GM12878 (cell line): Measurements from ENCODE around the gene ANKRD11. TPM values are rescaled to one million over a fixed set of nuclear protein-coding genes. Genes with fewer than 3 reads are reported as not detected.

Experiments
- ATAC-seq: fragments of 200-7000 bp; cut with Tn5 transposase; 3 replicates; pipeline ENCODE4 v1.9.1; 2020; ENCODE audit warnings: mild to moderate bottlenecking, moderate library complexity
- BruUV-seq: library from RNA; stranded (reverse); fragments of 400-500 nt; replicated peaks from 2 replicates; lab custom pipeline; 2021; lab: Mats Ljungman, UMichigan
- CTCF ChIA-PET: fragments of 300-600 bp; sonication (Branson Sonifier 250); formaldehyde crosslinking; extraction: SDS; loops from one replicate; lab custom pipeline; 2021; ENCODE audit warnings: inconsistent platforms; lab: Yijun Ruan, JAX
- POLR2A ChIA-PET: fragments of 350-600 bp; formaldehyde crosslinking; extraction: SDS; loops from one replicate; lab custom pipeline; 2021; ENCODE audit warnings: inconsistent platforms; lab: Charles Lee
- RAD21 ChIA-PET: fragments of 300-600 bp; sonication (Branson Sonifier 250); formaldehyde crosslinking; loops from one replicate; lab custom pipeline; 2023; ENCODE audit warnings: antibody characterized with exemption; ENCODE audit not compliant: unreplicated experiment; lab: Charles Lee
- SMC1A ChIA-PET: fragments of 300-600 bp; sonication (Branson Sonifier 250); formaldehyde crosslinking; loops from one replicate; lab custom pipeline; 2023; ENCODE audit not compliant: unreplicated experiment, uncharacterized antibody; lab: Charles Lee
- DNase-seq: peaks from one replicate; pipeline ENCODE4 v3.0.0-alpha.2; 2011; ENCODE audit warnings: low read depth, low spot score
- FAIRE-seq: peaks from 3 replicates; lab custom pipeline; 2011; peaks lifted over from hg19 to GRCh38; lab: Jason Lieb, UNC
- H2AFZ ChIP-seq: 2 replicates; pipeline ENCODE4 v1.6.0; 2011; ENCODE audit warnings: low read depth, low read length, control low read depth; ENCODE audit not compliant: control insufficient read depth
- H3K27ac ChIP-seq: 2 replicates; pipeline ENCODE4 v1.5.1; 2011; ENCODE audit warnings: control low read depth; ENCODE audit not compliant: control insufficient read depth, insufficient read depth
- H3K27me3 ChIP-seq, 2 experiments: replicated peaks in 1 of 2; 2 replicates each; pipeline versions ENCODE4 v1.6.0 to v1.6.1; 2011; ENCODE audit warnings: low read length in 1 of 2; ENCODE audit not compliant: control insufficient read depth in 2 of 2, insufficient read depth in 2 of 2
- H3K36me3 ChIP-seq, 2 experiments: 2 replicates each; pipeline ENCODE4 v1.5.1; 2011; ENCODE audit warnings: low read length in 1 of 2; ENCODE audit not compliant: control insufficient read depth in 2 of 2, insufficient read depth in 2 of 2
- H3K4me1 ChIP-seq: 2 replicates; pipeline ENCODE4 v1.6.1; 2011; ENCODE audit warnings: mild to moderate bottlenecking, low read length, moderate library complexity, mixed read lengths; ENCODE audit not compliant: control insufficient read depth, insufficient read depth
- H3K4me2 ChIP-seq: 2 replicates; pipeline ENCODE4 v1.6.0; 2011; ENCODE audit warnings: control low read depth; ENCODE audit not compliant: control insufficient read depth, insufficient read depth
- H3K4me3 ChIP-seq: fragments of 200-600 bp; sonication (generic); 2 replicates; pipeline ENCODE4 v1.5.1; 2016
- H3K79me2 ChIP-seq: 2 replicates; pipeline ENCODE4 v1.6.0; 2011; ENCODE audit warnings: low read length; ENCODE audit not compliant: control insufficient read depth, insufficient read depth
- H3K9ac ChIP-seq: 2 replicates; pipeline ENCODE4 v1.8.0; 2011; ENCODE audit warnings: low read length, control low read depth, mixed read lengths; ENCODE audit not compliant: control insufficient read depth, insufficient read depth
- H3K9me3 ChIP-seq: replicated peaks from 3 replicates; pipeline ENCODE4 v1.5.1; 2011; ENCODE audit warnings: mild to moderate bottlenecking, low read length; ENCODE audit not compliant: control insufficient read depth, insufficient read depth
- H4K20me1 ChIP-seq: 2 replicates; pipeline ENCODE4 v1.6.0; 2011; ENCODE audit not compliant: control insufficient read depth, insufficient read depth
- ASH2L ChIP-seq: fragments of 300-600, 200-600 bp; sonication (generic); IDR thresholded peaks from 2 replicates; pipeline ENCODE4 v1.6.1; 2017; ENCODE audit warnings: low read depth, mild to moderate bottlenecking, borderline replicate concordance
- BCL11A ChIP-seq: IDR thresholded peaks from 2 replicates; pipeline ENCODE4 v1.6.1; 2011; ENCODE audit warnings: low read depth, low read length
- CBX3 ChIP-seq: fragments of 200-600 bp; sonication (generic); IDR thresholded peaks from 2 replicates; pipeline ENCODE4 v1.6.1; 2016; ENCODE audit warnings: low read depth, borderline replicate concordance
- ESRRA ChIP-seq: IDR thresholded peaks from 2 replicates; pipeline ENCODE4 v1.6.1; 2012; ENCODE audit warnings: mild to moderate bottlenecking, low read length, improper control_type of control experiment
- GATAD2B ChIP-seq: fragments of 450-650 bp; conservative IDR thresholded peaks from 2 replicates; pipeline ENCODE4 v1.6.1; 2017; ENCODE audit warnings: low read depth, mild to moderate bottlenecking, moderate library complexity
- HDAC2 ChIP-seq: fragments of 200-600 bp; sonication (generic); IDR thresholded peaks from 2 replicates; pipeline ENCODE4 v1.6.1; 2017
- IKZF1 ChIP-seq: fragments of 450-650 bp; conservative IDR thresholded peaks from 2 replicates; pipeline ENCODE4 v1.6.1; 2017; ENCODE audit warnings: antibody characterized with exemption, mild to moderate bottlenecking
- JUND ChIP-seq: IDR thresholded peaks from 2 replicates; pipeline ENCODE4 v1.6.1; 2012; ENCODE audit warnings: low read depth, mild to moderate bottlenecking, low read length, improper control_type of control experiment, moderate library complexity
- MAX ChIP-seq: IDR thresholded peaks from 2 replicates; pipeline ENCODE4 v1.6.1; 2012; ENCODE audit warnings: low read depth, low read length, improper control_type of control experiment
- MTA2 ChIP-seq: fragments of 450-650 bp; IDR thresholded peaks from 2 replicates; pipeline ENCODE4 v1.6.1; 2016; ENCODE audit warnings: low read depth, mild to moderate bottlenecking, moderate library complexity
- NFYB ChIP-seq: IDR thresholded peaks from 2 replicates; pipeline ENCODE4 v1.6.1; 2011; ENCODE audit warnings: low read depth, mild to moderate bottlenecking, low read length, improper control_type of control experiment, moderate library complexity; ENCODE audit not compliant: insufficient read depth
- NR2C2 ChIP-seq: IDR thresholded peaks from 2 replicates; pipeline ENCODE4 v1.6.1; 2011; ENCODE audit warnings: borderline replicate concordance, low read depth; ENCODE audit not compliant: control insufficient read depth, insufficient read length
- NR2F1 ChIP-seq: fragments of 450-650 bp; conservative IDR thresholded peaks from 2 replicates; pipeline ENCODE4 v1.6.1; 2017; ENCODE audit warnings: mild to moderate bottlenecking
- PAX8 ChIP-seq: fragments of 450-650 bp; IDR thresholded peaks from 2 replicates; pipeline ENCODE4 v1.6.1; 2017; ENCODE audit warnings: mild to moderate bottlenecking, moderate library complexity
- PML ChIP-seq: IDR thresholded peaks from 2 replicates; pipeline ENCODE4 v1.6.1; 2012; ENCODE audit warnings: low read length, inconsistent platforms
- RAD21 ChIP-seq: IDR thresholded peaks from 2 replicates; pipeline ENCODE4 v1.6.1; 2011; ENCODE audit warnings: mild to moderate bottlenecking, low read depth, low read length, moderate library complexity; ENCODE audit not compliant: insufficient read depth
- RELA ChIP-seq: fragments of 450-650 bp; IDR thresholded peaks from 2 replicates; pipeline ENCODE4 v1.8.0; 2014; ENCODE audit warnings: borderline replicate concordance; ENCODE audit not compliant: partially characterized antibody
- RFX5 ChIP-seq: IDR thresholded peaks from 2 replicates; pipeline ENCODE4 v1.6.1; 2011; ENCODE audit warnings: low read depth, low read length, improper control_type of control experiment
- RUNX3 ChIP-seq: IDR thresholded peaks from 2 replicates; pipeline ENCODE4 v1.6.1; 2012; ENCODE audit warnings: low read length, inconsistent platforms
- SMC3 ChIP-seq: IDR thresholded peaks from 2 replicates; pipeline ENCODE4 v1.6.1; 2011; ENCODE audit warnings: low read length, improper control_type of control experiment, borderline replicate concordance
- SP1 ChIP-seq: IDR thresholded peaks from one replicate; pipeline ENCODE4 v1.6.1; 2011; ENCODE audit warnings: low read depth, low read length
- SRF ChIP-seq, 2 experiments: IDR thresholded peaks; 2 replicates each; pipeline ENCODE4 v1.6.1; 2011; ENCODE audit warnings: low read depth in 2 of 2, low read length in 2 of 2, mild to moderate bottlenecking in 1 of 2, moderate library complexity in 1 of 2
- TARDBP ChIP-seq: IDR thresholded peaks from 2 replicates; pipeline ENCODE4 v1.6.1; 2016; ENCODE audit warnings: borderline replicate concordance
- YY1 ChIP-seq: IDR thresholded peaks from 2 replicates; pipeline ENCODE4 v1.6.1; 2011; ENCODE audit warnings: low read depth, mild to moderate bottlenecking, low read length
- WGBS: methylation state at CpG from one replicate; pipeline ENCODE4 v1.1.6; 2016; ENCODE audit warnings: low lambda C conversion rate; ENCODE audit not compliant: insufficient replicate concordance, insufficient coverage; ENCODE audit errors: missing lambda C conversion rate; 5-methylcytosine and 5-hydroxymethylcytosine counted together
- in situ Hi-C: fragments of 300-500 bp; cut with MboI; formaldehyde crosslinking; loops from 9 replicates; pipeline ENCODE4 v1.14.3; 2018; ENCODE audit warnings: mixed read lengths
- intact Hi-C: fragments of 100-400 bp; cut with micrococcal nuclease; formaldehyde crosslinking; loops from one replicate; pipeline ENCODE4 v1.14.2; 2022; ENCODE audit not compliant: unreplicated experiment
- polyA plus RNA-seq, 11 experiments: library from polyadenylated mRNA; depleted of rRNA in 4 of 11; unstranded in 6 of 11; stranded (reverse) in 5 of 11; fragments of >200 nt; fragmentation: Nextera tagmentation in 4 of 11; fragmentation: Illumina TruSeq in 1 of 11; extraction: Ambion mirVana in 4 of 11; extraction: Trizol in 1 of 11; gene quantifications; 1 replicate in 1 of 11; 2 replicates in 10 of 11; pipeline versions ENCODE4 v1.2.1 to v1.2.3, GENCODE V29; 2011 to 2016; ENCODE audit warnings: inconsistent platforms in 2 of 11, missing spikeins in 2 of 11, low read depth in 1 of 11
- total RNA-seq, 4 experiments: library from RNA; depleted of rRNA in 3 of 4; stranded (reverse); fragments of >200 nt in 3 of 4; fragmentation: Illumina TruSeq in 1 of 4; extraction: Trizol in 1 of 4; gene quantifications; 2 replicates each; pipeline versions ENCODE4 v1.2.1 to v1.2.3, GENCODE V29; 2013 to 2021
- TF ChIP-seq, protein P1 (sequence below), 3 experiments: IDR thresholded peaks in 2 of 3; conservative IDR thresholded peaks in 1 of 3; 2 replicates each; pipeline ENCODE4 v1.5.1; 2011; ENCODE audit warnings: low read depth in 3 of 3, low read length in 3 of 3, mild to moderate bottlenecking in 3 of 3, control low read depth in 2 of 3, moderate library complexity in 2 of 3, inconsistent platforms in 1 of 3, mixed read lengths in 1 of 3; ENCODE audit not compliant: control insufficient read depth in 2 of 3, insufficient read depth in 1 of 3; ENCODE audit errors: extremely low read depth in 1 of 3

Gene ANKRD11
- total and polyA plus RNA-seq, 10 of the 15 experiments (the other 5 are each of a cell fraction or from before 2014, with no cell fraction given): 5.1 to 103 (median 27.4) TPM

GRCh38 chr16:89357055-89357816, 133.1 kb downstream of the ANKRD11 start:
- no TSS peak for BruUV-seq
- WGBS: 83% methylated on average over 17 of the region's 17 CpGs
- 0 out of 2 replicates have a peak overlapping the region, but pooled peaks have one; percentile 15 for H3K4me2 ChIP-seq
- no peaks in the 10 kb centered on the region for H3K27me3 ChIP-seq
- H2AFZ ChIP-seq: no peak overlapping the region
- SMC1A ChIA-PET: interaction anchor here (0.8 to 1.4 kb wide), 4 partner anchors 11 to 138 kb away, joined by 3 to 4 read pairs (median 4); no protein-coding TSS in a partner anchor
- no peak overlapping the region for H3K9ac ChIP-seq
- FAIRE-seq (no peak), ATAC-seq (0 out of 3 replicates have a peak, but pooled peaks have one; percentile 9), DNase-seq (no peak)
- CTCF ChIA-PET: interaction anchor here (0.6 to 1.3 kb wide), 6 partner anchors 8 to 127 kb away, joined by 3 to 5 read pairs (median 4); no protein-coding TSS in a partner anchor
- intact Hi-C loops (no loop called here), in situ Hi-C loops (no loop called here)
- H3K4me3 ChIP-seq: no peak overlapping the region
- peaks cover 15% of the 10 kb centered on the region for H4K20me1 ChIP-seq
- RAD21 ChIA-PET: interaction anchor here (1.5 kb wide), 1 partner anchor 120 kb away, joined by 5 read pairs; no protein-coding TSS in a partner anchor
- peaks cover 9 to 14% of the 10 kb centered on the region in 2 experiments; a peak in 3 of 4 replicates for H3K36me3 ChIP-seq
- no peaks in the 10 kb centered on the region for H3K9me3 ChIP-seq
- POLR2A ChIA-PET: no interaction called here
- H3K27ac ChIP-seq: peak overlapping the region; percentile 9; the same call in 1 of the 2 replicates
- peaks cover 54% of the 10 kb centered on the region for H3K4me1 ChIP-seq
- H3K79me2 ChIP-seq: peaks cover 90% of the 10 kb centered on the region
- TF ChIP-seq BCL11A: no peak
- TF ChIP-seq PML: no peak
- no peak for TF ChIP-seq PAX8
- no peak for TF ChIP-seq HDAC2
- no peak for TF ChIP-seq MTA2
- no peak for TF ChIP-seq IKZF1
- peak; percentile 48 for TF ChIP-seq RAD21
- no peak for TF ChIP-seq MAX
- no peak for TF ChIP-seq RFX5
- no peak for TF ChIP-seq NR2C2
- TF ChIP-seq SRF (IDR thresholded peaks at IDR 0.05; ENCODE audit: low read depth in 2 of 2, low read length in 2 of 2): no peak
- TF ChIP-seq, protein P1, sequence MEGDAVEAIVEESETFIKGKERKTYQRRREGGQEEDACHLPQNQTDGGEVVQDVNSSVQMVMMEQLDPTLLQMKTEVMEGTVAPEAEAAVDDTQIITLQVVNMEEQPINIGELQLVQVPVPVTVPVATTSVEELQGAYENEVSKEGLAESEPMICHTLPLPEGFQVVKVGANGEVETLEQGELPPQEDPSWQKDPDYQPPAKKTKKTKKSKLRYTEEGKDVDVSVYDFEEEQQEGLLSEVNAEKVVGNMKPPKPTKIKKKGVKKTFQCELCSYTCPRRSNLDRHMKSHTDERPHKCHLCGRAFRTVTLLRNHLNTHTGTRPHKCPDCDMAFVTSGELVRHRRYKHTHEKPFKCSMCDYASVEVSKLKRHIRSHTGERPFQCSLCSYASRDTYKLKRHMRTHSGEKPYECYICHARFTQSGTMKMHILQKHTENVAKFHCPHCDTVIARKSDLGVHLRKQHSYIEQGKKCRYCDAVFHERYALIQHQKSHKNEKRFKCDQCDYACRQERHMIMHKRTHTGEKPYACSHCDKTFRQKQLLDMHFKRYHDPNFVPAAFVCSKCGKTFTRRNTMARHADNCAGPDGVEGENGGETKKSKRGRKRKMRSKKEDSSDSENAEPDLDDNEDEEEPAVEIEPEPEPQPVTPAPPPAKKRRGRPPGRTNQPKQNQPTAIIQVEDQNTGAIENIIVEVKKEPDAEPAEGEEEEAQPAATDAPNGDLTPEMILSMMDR (IDR thresholded peaks at IDR 0.05 in 2 of 3, conservative IDR thresholded peaks at IDR 0.05 in 1 of 3; ENCODE audit: control insufficient read depth in 2 of 3, extremely low read depth in 1 of 3, insufficient read depth in 1 of 3, low read depth in 3 of 3, low read length in 3 of 3): peak; percentile 1 to 37 (median 17); a peak in 2 of 6 replicates
- no peak for TF ChIP-seq CBX3
- TF ChIP-seq NR2F1: no peak
- no peak for TF ChIP-seq NFYB
- TF ChIP-seq RUNX3: no peak
- TF ChIP-seq SP1: no peak
- TF ChIP-seq RELA: no peak
- TF ChIP-seq JUND: no peak
- 0 out of 2 replicates have a peak, but pooled peaks have one; percentile 16 for TF ChIP-seq YY1
- TF ChIP-seq ESRRA: no peak
- TF ChIP-seq GATAD2B: no peak
- TF ChIP-seq SMC3: no peak; the same call in 1 of the 2 replicates
- 0 out of 2 replicates have a peak, but pooled peaks have one; percentile 24 for TF ChIP-seq TARDBP
- TF ChIP-seq ASH2L: no peak
